Measurements from ENCODE around the gene CCDC190.

DNA sequence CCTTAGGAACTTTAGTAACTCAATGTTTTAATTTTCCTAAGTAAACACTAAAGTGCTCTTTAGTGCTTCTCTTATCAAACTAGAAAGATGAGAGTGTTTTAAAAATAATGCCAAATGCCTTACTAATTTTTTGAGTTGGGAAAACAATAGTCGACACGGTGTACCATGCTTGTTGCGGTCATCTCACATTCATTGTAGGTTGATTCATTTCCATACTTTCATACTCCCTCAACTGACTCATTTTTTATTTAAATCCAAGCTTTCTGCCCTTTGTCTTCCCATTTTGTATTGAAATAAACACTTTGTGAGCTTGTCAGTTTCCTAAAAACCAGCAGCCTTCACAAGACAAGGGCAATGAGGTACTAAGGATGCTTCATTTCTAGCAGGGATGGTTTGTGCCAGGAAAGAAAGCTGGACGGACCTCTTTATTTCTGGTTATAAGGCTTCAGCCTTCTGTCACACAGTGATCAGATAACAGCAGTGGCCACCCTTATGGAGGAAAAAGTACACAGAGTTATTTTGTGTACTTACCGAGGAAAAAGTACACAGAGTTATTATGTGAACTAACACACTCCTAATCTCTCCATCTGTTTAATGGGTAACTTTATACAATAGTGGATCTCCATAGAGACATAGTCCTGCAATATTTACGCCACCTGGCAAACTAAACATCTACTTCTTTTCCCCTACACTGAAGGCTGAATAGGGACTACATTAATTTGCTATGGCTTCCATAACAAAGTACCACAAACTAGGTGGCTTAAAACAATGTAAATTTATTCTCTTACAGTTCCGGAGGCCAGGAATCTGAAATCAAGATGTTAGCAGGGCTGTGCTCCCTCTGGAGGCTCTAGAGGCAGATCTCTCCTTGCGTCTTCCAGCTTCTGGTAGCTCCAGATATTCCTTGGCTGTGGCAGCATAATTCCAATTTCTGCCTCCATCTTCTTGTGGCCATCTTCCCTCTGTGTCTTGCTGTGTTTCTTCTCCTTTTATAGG is 13.0 kb upstream of the CCDC190 start:
- TF ChIP-seq ZFX (IDR thresholded peaks at IDR 0.05) (no peak), SRF (IDR thresholded peaks at IDR 0.05; ENCODE audit: low read depth) (no peak), EZH2phosphoT487 (IDR thresholded peaks at IDR 0.05; ENCODE audit: borderline replicate concordance) (no peak), EGR1 (IDR thresholded peaks at IDR 0.05; ENCODE audit: low read depth) (no peak), POLR2A (IDR thresholded peaks at IDR 0.05; ENCODE audit: borderline replicate concordance, extremely low read depth, insufficient read depth, insufficient read length) (no peak), TCF7L2 (IDR thresholded peaks at IDR 0.05; ENCODE audit: borderline replicate concordance, extremely low read depth, insufficient read depth, insufficient read length) (no peak), JUND (IDR thresholded peaks at IDR 0.05) (no peak), CBX3 (IDR thresholded peaks at IDR 0.05; ENCODE audit: low read depth) (no peak)
- TF ChIP-seq, protein P1, sequence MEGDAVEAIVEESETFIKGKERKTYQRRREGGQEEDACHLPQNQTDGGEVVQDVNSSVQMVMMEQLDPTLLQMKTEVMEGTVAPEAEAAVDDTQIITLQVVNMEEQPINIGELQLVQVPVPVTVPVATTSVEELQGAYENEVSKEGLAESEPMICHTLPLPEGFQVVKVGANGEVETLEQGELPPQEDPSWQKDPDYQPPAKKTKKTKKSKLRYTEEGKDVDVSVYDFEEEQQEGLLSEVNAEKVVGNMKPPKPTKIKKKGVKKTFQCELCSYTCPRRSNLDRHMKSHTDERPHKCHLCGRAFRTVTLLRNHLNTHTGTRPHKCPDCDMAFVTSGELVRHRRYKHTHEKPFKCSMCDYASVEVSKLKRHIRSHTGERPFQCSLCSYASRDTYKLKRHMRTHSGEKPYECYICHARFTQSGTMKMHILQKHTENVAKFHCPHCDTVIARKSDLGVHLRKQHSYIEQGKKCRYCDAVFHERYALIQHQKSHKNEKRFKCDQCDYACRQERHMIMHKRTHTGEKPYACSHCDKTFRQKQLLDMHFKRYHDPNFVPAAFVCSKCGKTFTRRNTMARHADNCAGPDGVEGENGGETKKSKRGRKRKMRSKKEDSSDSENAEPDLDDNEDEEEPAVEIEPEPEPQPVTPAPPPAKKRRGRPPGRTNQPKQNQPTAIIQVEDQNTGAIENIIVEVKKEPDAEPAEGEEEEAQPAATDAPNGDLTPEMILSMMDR (IDR thresholded peaks at IDR 0.05 in 2 of 3, conservative IDR thresholded peaks at IDR 0.05 in 1 of 3; ENCODE audit: borderline replicate concordance in 1 of 3, insufficient read depth in 1 of 3, low read depth in 2 of 3, low read length in 2 of 3), result no peak

Measured in HCT116 (cell line).